Effector CD8-positive, alpha-beta T cell (primary cell): ENCODE data around the gene FAM83G.
"Not testable (repeated sequence)": the region's sequence is repeated elsewhere in the genome, so short reads cannot be mapped to it uniquely, and the experiment has no call there.

Experiments
- DNase-seq: peaks from one replicate; lab custom pipeline; 2025; lab: John Stamatoyannopoulos, UW

The FAM83G gene

DNA sequence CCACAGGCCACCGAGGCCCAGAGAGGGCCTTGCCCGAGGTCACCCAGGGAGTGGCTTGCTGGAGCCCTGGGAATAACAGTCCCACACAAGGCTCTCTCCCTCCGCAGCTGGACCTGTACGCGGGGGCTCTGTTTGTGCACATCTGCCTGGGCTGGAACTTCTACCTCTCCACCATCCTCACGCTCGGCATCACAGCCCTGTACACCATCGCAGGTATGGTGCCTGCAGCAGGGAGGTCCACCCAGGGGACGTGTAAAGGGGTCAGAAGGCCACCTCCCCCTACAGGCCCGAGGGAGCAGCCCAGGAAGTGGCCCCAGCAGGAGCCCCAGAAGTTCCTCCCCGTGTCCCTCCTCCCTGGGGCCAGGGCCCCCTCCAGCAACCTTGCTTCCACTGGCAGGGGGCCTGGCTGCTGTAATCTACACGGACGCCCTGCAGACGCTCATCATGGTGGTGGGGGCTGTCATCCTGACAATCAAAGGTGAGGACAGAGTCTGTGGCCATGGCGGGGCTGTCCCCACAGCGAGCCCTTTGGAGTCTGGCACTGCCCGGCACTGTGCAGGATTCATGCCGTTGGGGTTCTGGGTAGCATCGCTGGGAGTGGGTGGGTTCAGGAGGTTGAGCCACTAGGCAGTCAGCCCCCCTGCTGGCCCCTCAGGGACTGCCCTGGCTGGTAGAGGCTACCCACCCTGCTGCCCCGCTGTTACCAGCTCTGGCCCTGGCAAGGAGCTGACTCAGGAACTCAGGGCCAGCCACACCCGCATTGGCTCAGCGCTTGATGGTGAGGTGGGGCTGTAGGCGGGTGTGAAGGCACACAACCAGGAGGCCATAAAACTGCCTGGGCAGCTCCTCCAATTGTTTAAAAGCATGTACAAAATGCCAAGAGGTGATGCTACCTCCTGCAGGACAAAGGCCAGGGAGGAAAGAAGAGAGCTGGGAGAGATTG is 35.3 kb downstream of the FAM83G start:
- DNase-seq, result no peak

DNA sequence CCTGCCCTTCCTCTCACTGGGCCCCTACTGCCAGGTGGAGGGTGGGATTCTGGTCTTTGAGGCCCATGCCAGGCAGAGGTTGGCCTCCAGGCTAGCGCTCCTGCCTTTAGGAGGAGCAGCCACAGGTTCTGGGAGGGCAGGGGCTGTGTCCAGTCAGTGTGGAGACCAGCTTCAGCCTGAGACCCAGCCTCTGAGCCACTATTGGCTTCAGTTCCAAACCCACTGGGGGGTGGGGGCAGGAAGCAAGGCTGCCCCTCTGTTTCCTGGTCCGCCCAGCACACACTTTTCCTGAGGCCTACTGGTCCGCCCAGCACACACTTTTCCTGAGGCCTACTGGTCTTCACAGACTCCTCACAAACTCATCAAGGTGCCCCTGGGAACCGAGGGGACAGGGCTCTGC is 36.2 kb downstream of the FAM83G start:
- DNase-seq, result no peak

DNA sequence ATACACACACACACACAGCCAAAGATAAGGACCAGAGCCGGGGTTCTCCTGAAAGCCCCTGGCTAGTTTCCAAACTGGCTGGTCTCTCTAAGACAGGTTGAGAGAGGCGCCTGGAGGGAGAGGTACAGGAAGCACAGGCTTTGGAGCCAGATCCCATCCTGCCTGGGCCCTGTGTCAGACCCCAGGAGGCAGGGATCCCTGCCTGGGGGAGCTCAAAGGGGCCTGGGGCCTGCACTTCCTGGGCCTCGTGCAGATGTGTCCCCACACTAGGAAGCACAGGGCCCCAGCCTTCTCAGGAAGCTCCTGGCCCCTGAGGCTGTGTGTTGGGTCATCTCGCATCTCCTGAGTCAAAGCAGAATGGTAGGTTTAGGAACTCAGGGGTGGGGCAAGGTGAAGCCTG is 36.6 kb downstream of the FAM83G start:
- no peak for DNase-seq

DNA sequence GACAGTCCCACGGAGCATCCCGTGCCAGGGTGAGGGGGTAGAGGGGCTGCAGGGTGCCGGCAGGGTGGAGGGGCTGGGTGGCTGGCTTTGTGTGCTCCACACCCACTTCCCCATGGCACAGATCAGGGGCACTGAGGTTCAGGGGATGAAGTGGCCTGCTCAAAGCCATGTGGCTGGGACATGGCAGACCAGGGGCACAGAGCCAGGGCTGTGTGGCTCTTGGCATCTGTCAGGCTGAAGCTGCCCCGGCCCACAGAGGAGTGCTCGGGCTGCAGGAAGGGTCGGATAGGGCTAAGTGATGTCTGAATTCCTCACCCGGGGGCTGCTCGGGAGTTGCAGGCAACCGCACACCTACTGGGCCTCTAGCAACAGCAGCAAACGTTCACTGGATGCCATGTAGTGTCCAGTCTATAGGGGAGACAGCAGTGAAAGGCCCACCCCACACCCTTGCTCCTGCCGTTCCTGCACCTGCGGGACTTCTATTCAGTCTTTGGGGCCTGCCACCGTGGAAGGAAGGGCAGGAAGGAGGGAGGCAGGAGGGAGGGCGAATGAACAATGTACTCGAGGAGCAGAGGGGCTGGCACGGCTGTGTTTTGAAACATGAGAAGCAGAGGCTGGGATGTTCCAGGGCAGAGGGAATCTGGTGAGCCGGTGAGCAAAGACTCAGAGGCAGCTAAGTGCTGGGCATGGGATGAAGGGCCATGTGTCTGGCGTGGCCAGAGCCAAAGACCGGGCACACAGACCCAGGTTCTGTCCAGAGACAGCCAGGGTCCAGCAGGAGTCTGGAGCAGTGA is 37.5 kb downstream of the FAM83G start:
- DNase-seq, result no peak

DNA sequence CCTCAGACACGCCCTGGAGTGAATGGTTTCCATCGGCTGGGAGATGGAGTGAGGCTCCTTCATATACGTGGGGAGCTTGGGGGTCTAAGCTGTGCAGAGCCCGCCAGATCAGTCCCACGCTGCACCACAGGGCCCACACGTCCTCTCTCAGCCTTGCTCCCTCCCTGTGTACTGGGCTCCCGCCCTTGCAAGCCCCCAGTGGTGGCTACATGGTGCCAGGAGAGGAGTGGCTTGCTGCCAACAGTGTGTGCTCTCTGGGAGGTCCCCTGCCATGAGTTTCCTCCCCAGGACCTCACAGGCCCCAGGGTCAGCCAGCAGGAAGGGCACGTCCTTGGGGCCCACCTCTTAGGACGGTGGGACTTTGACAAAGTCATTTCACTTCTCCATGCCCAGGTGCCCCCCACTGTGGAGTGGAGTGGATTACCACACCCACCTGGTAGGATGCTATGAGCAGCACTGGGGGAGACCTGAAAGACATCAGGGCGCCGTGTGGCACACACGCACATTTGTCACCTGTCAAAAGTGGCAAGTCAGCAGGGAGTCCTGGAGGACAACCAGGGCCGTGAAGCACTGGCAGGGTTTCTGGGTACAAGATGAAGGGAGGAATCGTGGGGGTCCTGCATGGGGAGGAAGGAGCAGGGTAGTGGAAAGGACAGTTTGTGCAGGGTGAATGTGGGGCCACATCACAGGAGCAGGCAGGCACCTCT is 38.9 kb downstream of the FAM83G start:
- DNase-seq, result no peak

DNA sequence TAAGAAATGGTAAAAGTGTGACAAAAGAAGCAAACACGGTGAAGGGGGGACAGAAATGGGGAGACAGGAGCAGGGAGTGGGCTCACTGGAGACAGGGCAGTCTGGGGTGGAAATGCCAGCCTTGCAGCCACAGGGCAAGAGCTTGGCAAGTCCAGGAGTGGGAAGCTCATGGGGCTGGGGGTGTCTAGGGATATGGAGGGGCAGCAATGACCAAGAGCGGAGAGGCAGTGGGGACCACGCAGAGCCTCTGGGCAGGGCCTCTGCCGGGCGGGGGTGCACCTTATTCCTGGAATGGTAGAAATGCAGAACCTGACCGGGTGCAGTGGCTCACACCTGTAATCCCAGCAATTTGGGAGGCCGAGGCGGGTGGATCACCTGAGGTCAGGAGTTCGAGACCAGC is 40.0 kb downstream of the FAM83G start:
- DNase-seq, result no peak

DNA sequence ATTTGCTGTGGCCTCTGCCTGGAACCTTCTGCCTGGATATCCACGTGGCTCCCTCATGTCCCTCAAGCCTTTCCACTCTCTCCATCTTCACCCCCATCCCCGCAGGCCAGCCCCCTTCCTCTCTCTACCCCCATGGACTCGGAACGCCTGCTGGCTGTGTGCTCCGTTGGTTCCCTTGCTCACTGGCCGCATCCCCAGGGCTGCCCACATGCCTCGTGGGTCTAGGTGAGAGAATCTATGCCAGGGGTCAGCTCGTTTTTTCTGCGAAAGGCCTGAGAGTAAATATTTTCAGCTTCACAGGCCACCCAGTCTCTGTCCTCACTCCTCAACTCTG is 40.6 kb downstream of the FAM83G start:
- no peak for DNase-seq

DNA sequence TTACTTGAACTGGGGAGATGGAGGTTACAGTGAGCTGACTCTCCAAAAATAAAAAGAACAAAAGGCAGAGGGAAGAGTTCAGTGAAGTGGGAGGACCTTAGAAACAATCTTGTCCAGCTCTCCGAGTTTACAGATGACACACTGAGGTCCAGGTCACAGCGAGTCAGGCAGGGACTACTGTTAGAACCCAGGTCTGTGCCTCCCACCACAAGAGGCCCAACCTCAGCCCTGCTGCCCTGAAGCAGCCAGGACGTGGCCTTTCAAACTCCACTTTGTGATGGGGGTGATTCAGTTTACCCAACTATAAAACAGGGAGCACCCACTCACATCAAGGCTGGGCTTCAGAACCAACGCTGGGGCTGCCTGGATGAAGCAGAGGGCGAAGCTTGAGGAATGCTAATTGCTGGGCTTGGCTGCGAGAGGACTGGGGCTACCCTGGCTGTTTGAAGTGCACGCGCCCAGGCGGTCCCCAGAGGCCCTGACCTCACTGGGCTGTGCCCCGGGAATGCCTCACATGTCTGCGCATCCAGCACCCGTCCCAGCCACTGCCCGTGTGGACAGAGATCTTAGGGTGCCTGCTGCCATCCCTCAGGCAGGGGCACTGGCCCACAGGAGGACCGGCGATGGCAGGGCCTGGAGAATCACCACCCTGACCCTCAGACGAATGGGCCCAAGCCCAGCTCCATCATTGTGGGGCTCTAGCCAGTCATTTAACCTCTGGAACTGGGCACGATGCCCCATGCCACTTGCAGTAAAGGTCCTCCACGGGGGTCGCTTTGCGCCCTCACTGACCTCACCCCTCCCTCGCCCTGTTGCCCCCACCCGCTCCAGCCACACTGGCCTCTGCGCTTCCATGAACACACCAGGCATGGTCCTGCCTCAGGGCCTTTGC is 41.2 kb downstream of the FAM83G start:
- DNase-seq, result no peak

DNA sequence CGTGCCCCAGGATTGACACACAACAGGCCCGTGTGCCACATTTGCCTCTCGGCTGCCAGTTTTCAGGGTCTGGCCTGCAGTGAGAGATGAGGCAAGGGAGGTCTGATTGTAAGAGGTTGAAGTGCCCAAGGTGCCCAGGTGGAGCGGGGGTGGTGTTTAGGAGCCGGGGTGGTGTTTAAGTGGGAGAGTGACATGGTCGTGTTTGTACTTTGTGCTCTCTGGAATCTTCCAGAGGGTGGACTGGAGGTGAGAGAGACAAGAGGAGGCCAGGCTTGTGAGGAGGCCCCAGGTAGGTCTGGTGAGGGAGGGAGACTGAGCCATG is 42.1 kb downstream of the FAM83G start:
- DNase-seq, result no peak

DNA sequence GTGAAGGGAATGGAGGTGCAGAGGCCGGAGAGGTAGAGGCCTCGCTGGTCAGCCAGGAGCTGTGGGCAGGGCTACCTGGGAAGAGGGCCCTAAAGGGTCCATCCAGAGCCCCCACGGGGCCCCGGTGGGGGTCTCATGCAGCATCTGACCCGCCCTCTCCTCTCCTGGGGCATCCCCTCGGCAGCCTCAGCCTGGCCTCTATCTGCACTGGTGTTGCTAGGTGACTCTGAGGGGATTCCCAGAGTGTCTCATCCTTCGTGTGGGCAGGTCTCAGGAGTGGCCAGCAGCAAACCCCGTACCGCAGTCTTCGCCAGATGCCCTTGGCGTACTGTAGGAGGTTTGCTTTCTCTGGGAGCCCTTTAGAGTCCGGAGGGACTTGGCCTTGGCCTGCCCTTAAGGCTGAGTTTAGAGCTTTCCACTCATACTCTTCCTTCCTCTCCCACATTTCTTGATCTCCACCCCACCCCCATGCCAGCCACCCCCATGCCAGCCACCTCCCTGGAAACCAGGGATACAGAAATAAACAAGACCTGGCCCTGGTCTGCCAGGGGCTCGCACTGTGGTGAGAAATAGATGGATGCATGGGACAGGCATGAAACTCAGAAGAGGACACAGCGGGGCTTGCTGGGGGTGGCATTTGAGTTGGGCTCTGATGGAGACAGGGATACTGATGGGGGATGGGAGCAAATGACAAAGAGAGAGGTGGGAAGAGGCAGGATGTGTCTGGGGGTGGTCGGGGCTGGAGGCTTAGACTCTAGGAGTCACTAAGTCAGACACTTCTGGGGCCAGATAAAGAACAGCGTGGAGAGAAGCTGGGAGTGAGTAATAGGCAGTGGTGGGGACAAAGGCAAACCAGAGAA is 42.7 kb downstream of the FAM83G start:
- DNase-seq, result no peak

DNA sequence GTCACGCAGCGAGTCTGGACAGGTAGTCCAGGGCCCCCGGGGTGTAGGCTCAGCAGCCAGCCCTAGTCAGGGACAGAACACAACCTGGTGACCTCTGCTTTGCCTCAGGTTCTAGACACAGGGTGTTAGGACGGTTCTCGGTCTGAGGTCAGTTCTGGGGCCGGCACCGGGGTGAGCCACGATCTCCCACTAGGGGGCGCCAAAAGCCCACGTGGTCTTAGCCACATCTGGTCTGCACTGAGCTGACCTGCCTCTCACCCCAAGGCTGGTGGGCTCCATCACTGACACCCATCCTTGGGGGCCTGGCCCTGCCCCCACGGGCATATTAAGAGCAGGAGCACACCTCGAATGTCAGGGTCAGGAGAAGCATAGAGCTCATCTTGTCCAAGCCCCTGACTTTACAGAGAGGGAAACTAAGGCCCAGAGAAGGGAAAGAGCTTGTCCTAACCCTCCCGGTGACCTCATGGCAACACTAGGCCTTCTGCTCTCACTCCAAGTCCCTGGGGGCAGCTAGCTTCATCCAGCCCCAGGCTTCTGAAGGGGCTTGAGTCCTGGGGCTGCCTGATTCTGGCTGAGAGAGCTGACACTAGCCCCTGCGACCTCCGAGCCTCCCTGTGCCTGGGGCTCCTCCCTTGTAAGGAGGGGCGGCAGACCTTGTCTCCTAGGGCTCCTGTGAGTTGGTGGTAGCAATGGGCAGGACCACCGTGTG is 43.6 kb downstream of the FAM83G start:
- peak; percentile 54 for DNase-seq

DNA sequence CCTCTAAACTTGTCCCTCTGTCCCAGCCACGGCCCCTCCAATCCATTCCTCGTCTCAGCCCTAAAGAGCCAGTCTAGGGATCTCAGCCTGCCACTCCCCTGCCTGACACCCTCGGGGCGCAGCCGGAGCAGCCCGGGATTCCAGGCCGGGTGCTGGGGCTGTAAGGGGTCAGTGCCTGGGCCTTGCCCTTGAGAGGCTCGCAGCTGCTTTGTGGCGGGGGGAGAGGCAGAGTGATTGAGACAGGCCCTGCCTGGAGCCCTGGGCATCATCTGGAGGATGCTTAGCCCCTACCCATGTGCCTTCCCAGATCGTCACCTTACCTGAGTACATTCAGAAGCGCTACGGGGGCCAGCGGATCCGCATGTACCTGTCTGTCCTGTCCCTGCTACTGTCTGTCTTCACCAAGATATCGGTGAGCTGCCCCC is 44.3 kb downstream of the FAM83G start:
- DNase-seq, result no peak

DNA sequence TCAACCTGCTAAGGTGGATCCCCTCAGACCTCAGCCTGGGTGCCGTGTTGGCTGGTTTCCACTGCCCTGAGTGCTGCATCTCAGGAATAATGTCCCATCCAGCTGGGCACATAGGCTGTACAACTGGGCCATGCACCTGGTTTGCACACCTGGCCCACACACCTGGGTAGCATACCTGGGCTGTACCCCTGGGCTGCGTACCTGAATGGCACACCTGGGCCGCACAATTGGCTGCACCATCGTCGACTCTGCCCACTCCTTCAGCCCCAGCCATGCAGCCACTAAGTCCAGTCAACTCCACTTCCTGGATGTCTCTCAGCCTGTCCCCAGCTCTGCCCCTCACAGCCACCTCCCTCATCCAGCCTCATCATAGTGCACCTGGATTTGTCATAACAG is 44.7 kb downstream of the FAM83G start:
- no peak for DNase-seq

DNA sequence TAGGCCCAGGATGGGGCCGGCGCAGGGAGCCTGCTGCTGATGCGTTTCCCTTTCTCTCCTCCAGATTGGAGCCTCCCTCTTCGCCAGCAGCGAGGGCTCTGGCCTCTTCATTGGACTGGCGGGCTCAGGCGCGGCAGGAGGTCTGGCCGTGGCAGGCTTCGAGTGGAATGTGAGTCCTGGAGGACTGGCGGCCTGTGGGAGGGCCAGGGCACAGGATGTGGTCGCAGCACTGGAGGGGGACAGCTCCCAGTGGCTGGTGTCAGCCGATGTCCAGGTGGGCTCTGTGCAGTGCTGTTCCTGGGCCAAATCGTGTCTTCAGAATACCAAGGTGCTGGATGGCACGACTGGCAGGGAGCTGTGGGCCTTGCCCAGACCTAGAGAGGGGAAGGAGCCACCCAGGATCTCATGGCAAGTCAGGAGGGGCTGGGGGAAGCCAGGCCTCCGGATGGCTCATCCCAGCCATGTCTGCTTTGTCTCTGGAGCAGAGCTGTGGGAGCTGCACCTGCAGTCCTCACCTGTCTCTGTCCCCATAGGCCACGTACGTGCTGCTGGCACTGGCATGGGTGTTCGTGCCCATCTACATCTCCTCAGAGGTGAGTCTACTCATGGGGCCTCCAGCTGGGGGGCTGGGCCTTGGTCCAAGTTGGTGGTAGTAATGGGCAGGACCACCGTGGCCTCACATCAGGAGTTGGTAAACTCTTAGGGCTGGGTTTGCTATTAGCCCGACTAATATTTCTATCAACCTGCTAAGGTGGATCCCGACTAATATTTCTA is 45.3 kb downstream of the FAM83G start:
- DNase-seq, result no peak

DNA sequence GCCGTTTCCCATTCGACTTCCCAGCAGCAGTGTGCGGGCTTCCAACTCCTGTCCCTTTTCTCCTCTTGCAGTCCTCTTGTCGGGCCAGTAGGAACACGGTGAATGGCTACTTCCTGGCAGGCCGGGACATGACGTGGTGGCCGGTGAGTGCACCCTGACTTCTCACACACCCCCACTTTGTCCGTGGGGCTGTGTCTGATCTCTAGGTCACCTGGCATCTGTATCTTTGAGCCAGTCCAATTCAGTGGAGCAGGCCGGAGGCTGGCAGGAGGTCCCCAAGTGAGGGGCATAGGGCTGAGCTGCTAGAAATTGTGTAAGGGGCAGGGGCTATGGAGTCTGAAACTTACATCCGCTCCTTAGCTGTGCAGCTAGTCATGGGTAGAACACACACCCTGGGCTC is 46.0 kb downstream of the FAM83G start:
- DNase-seq, result no peak

DNA sequence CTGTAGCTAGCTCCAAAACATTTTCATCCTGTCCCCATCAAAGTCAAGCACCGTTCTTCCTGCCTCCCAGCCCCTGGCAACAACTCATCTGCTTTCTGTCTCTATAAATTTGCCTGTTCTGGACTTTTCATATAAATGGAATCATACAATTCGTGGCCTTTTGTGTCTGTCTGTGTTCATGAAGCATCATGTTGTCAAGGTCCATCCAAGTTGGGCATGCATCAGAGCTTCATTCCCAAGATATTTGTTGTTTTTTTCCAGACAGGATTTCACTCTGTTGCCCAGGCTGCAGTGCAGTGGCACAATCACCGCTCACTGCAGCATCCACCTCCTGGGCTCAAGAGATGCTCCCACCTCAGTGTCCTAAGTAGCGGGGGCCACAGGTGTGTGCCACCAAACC is 46.7 kb downstream of the FAM83G start:
- DNase-seq, result no peak

DNA sequence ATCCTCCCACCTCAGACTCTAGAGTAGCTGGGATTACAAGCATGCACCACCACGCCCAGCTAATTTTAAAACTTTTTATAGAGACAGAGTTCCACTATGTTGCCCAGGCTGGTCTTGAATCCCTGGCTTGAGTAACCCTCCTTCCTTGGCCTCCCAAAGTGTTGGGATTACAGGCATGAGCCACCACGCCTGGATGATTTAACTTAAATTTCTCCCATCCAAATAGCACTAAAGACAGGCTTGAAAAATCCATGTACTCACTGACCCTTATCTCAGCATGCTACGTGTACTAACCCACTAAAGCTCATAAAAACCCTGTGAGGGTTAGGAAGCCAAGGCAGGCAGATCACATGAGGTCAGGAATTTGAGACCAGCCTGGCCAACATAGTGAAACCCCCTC is 48.0 kb downstream of the FAM83G start:
- no peak for DNase-seq

DNA sequence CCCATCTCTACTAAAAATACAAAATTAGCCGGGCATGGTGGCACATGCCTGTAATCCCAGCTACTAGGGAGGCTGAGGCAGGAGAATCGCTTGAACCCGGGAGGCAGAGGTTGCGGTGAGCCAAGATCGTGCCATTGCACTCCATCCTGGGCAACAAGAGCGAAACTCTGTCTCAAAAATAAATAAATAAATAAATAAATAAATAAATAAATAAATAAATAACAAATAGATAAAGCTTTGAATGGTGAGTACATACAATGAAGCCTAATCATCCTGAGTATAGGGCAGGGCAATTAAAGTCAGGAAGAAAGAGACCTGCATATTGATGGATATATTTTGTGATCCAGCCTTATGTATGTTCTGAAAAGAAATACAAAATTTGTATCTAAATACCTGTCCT is 48.5 kb downstream of the FAM83G start:
- not testable (repeated sequence) for DNase-seq

DNA sequence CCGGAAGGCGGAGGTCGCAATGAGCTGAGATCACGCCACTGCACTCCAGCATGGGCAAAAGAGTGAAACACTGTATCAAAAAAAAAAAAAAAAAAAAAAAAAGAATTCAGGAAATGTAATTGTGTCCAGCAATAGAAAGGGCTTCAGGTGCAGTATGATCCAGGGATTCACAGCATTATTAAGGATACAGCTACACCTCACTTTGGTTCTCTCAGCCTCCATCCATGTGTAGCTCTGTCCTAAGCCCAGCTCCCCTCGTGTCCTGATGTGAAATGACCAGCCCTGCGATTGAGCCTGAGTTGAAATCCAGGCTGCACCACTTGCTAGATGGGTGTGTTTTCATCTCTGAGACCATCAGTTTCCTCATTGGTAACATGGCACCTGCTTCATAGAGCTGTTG is 49.6 kb downstream of the FAM83G start:
- no peak for DNase-seq
